ENCODE data around the gene CALY.

- no peak for TF ChIP-seq CTCF (IDR thresholded peaks at IDR 0.05; ENCODE audit: insufficient read depth, low read length, poor library complexity, severe bottlenecking)
- no peak for TF ChIP-seq EZH2phosphoT487 (conservative IDR thresholded peaks at IDR 0.05; ENCODE audit: low read length)
Observed at GRCh38 chr10:133361227-133361626, 24.5 kb upstream of the CALY start.
